ENCODE data around the gene ADORA2B.
"Not testable (repeated sequence)": the region's sequence is repeated elsewhere in the genome, so short reads cannot be mapped to it uniquely, and the experiment has no call there.

Gene ADORA2B

GRCh38 chr17:15935891-15936290 is 9.0 kb upstream of the ADORA2B start:
- no peak for TF ChIP-seq CTCF (conservative IDR thresholded peaks at IDR 0.05; ENCODE audit: low read depth, low read length)

GRCh38 chr17:15936481-15936880 is 8.4 kb upstream of the ADORA2B start:
- DNase-seq (ENCODE audit: low read depth); H3K4me3 ChIP-seq (ENCODE audit: low read length): not testable (repeated sequence)

More at GRCh38 chr17:15935891-15936290, 9.0 kb upstream of the ADORA2B start:
- no peak overlapping the region for H3K4me3 ChIP-seq (ENCODE audit: low read length)
- DNase-seq (ENCODE audit: low read depth) = no peak

- no peak for DNase-seq (ENCODE audit: low read depth)
- TF ChIP-seq CTCF (conservative IDR thresholded peaks at IDR 0.05; ENCODE audit: low read depth, low read length) = no peak
- H3K4me3 ChIP-seq (ENCODE audit: low read length) = no peak overlapping the region
These were observed 3.1 kb upstream of the ADORA2B start for GRCh38 chr17:15941781-15942180.

GRCh38 chr17:15942207-15942833 is 2.6 kb upstream of the ADORA2B start:
- TF ChIP-seq CTCF (conservative IDR thresholded peaks at IDR 0.05; ENCODE audit: low read depth, low read length) = no peak
- no peak for DNase-seq (ENCODE audit: low read depth)
- no peak overlapping the region for H3K4me3 ChIP-seq (ENCODE audit: low read length)

- DNase-seq (ENCODE audit: low read depth) = no peak
- H3K4me3 ChIP-seq (ENCODE audit: low read length) = peak overlapping the region; percentile 53
These were observed 765 bp upstream of the ADORA2B start for GRCh38 chr17:15943971-15944758.

GRCh38 chr17:15945527-15946191 is 729 bp downstream of the ADORA2B start:
- H3K4me3 ChIP-seq (ENCODE audit: low read length) = peak overlapping the region; percentile 72
- no peak for TF ChIP-seq CTCF (conservative IDR thresholded peaks at IDR 0.05; ENCODE audit: low read depth, low read length)
- no peak for DNase-seq (ENCODE audit: low read depth)

More at GRCh38 chr17:15943971-15944758, 765 bp upstream of the ADORA2B start:
- TF ChIP-seq CTCF (conservative IDR thresholded peaks at IDR 0.05; ENCODE audit: low read depth, low read length) = no peak

GRCh38 chr17:15946611-15947120 is 1.7 kb downstream of the ADORA2B start:
- peak overlapping the region; percentile 72 for H3K4me3 ChIP-seq (ENCODE audit: low read length)
- no peak for TF ChIP-seq CTCF (conservative IDR thresholded peaks at IDR 0.05; ENCODE audit: low read depth, low read length)
- DNase-seq (ENCODE audit: low read depth) = no peak
